H1 (cell line): Measurements from ENCODE around the gene CYGB. TPM values are rescaled to one million over a fixed set of nuclear protein-coding genes. Genes with fewer than 3 reads are reported as not detected.

Source experiments
- BACH1 ChIP-seq: IDR thresholded peaks from 2 replicates; pipeline ENCODE4 v1.6.1; 2012; ENCODE audit warnings: low read length, improper control_type of control experiment
- BRCA1 ChIP-seq: IDR thresholded peaks from 2 replicates; pipeline ENCODE4 v1.6.1; 2012; ENCODE audit warnings: low read depth, low read length, improper control_type of control experiment
- CHD2 ChIP-seq: IDR thresholded peaks from 2 replicates; pipeline ENCODE4 v1.6.1; 2012; ENCODE audit warnings: low read length, improper control_type of control experiment
- CTCF ChIP-seq, 3 experiments: IDR thresholded peaks; 1 replicate in 2 of 3; 2 replicates in 1 of 3; pipeline versions ENCODE4 v1.5.1 to v1.6.1; 2011; ENCODE audit warnings: low read length in 3 of 3, mild to moderate bottlenecking in 3 of 3, inconsistent platforms in 2 of 3, low read depth in 1 of 3, moderate library complexity in 1 of 3; ENCODE audit not compliant: insufficient read depth in 1 of 3; ENCODE audit errors: control extremely low read depth in 1 of 3
- EZH2 ChIP-seq: fragments of 200-600 bp; sonication (generic); IDR thresholded peaks from 2 replicates; pipeline ENCODE4 v1.7.1; 2012; ENCODE audit warnings: low read depth, mild to moderate bottlenecking, moderate library complexity, low read length, inconsistent platforms; ENCODE audit not compliant: severe bottlenecking
- HDAC6 ChIP-seq: IDR thresholded peaks from one replicate; pipeline ENCODE4 v1.7.1; 2012; ENCODE audit warnings: low read depth, mild to moderate bottlenecking, inconsistent platforms, low read length, moderate library complexity
- NRF1 ChIP-seq: IDR thresholded peaks from 2 replicates; pipeline ENCODE4 v1.6.1; 2011; ENCODE audit warnings: mild to moderate bottlenecking, low read depth, low read length, improper control_type of control experiment
- RAD21 ChIP-seq, 2 experiments: IDR thresholded peaks in 1 of 2; conservative IDR thresholded peaks in 1 of 2; 2 replicates each; pipeline ENCODE4 v1.6.1; 2011; ENCODE audit warnings: low read depth in 2 of 2, low read length in 2 of 2, improper control_type of control experiment in 1 of 2, inconsistent platforms in 1 of 2, mild to moderate bottlenecking in 1 of 2, moderate library complexity in 1 of 2
- SP1 ChIP-seq: IDR thresholded peaks from 2 replicates; pipeline ENCODE4 v1.6.1; 2011; ENCODE audit warnings: low read depth, low read length
- polyA plus RNA-seq, 7 experiments: library from polyadenylated mRNA; depleted of rRNA in 3 of 7; stranded (reverse) in 5 of 7; unstranded in 2 of 7; fragments of >200 nt in 5 of 7; fragments of 200-250 nt in 2 of 7; gene quantifications; 1 replicate in 5 of 7; 2 replicates in 1 of 7; 4 replicates in 1 of 7; pipeline versions ENCODE4 v1.2.1 to v1.2.3, GENCODE V29; 2011 to 2013; ENCODE audit warnings: missing spikeins in 2 of 7, mixed read lengths in 2 of 7
- total RNA-seq: library from RNA; stranded (reverse); fragmentation: NEBNext Ultra II Directional; extraction: Animal tissue kit (Norgen Biotek cat#: 25700); gene quantifications from 2 replicates; pipeline ENCODE4 v1.2.1, GENCODE V29; 2021

CYGB gene
- total and polyA plus RNA-seq, 2 of the 8 experiments (the other 6 are each of a cell fraction or from before 2014, with no cell fraction given): 2.7 to 3.7 TPM

GRCh38 chr17:76558198-76559095 is 20.9 kb upstream of the CYGB start (continued):
- peak; percentile 41 to 42 for TF ChIP-seq RAD21 (IDR thresholded peaks at IDR 0.05 in 1 of 2, conservative IDR thresholded peaks at IDR 0.05 in 1 of 2; ENCODE audit: low read depth in 2 of 2, low read length in 2 of 2)
- no peak for TF ChIP-seq HDAC6
- peak in 2 of 3 experiments; percentile 19 to 31; a peak in 2 of 4 replicates for TF ChIP-seq CTCF (IDR thresholded peaks at IDR 0.05; ENCODE audit: control extremely low read depth in 1 of 3, insufficient read depth in 1 of 3, low read depth in 1 of 3, low read length in 3 of 3)
- TF ChIP-seq EZH2: no peak
- TF ChIP-seq CHD2: no peak
- TF ChIP-seq BRCA1: no peak
- no peak for TF ChIP-seq SP1
- TF ChIP-seq NRF1: no peak
- no peak for TF ChIP-seq BACH1
